GM18861 (cell line): Measurements from ENCODE around the gene INSIG1.

Experiments
- ATAC-seq: cut with Tn5 transposase; IDR thresholded peaks from one replicate; pipeline ENCODE4 v1.9.1; 2021; ENCODE audit not compliant: unreplicated experiment

INSIG1 gene

GRCh38 chr7:155284496-155285274, 13.0 kb upstream of the INSIG1 start:
- ATAC-seq, result no peak

DNA sequence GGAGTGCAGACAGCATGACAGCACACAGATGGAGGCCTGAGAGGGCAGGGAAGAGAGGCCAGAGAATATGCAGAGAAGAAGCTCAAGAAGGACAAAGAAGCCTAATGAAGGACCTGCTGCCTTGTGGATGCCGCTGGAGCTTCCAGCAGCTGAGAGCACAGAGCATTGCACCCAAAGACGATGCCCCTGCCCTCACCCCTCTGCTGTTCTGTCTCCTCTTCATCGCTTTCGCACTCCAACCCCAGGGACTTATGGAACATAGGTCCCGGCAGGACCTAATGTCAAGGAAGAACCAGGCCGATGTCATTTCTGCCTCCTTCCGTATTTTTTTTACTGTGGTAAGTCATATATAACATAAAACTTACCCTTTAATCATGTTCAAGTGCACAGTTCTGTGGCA, 12.3 kb upstream of the INSIG1 start:
- no peak for ATAC-seq

GRCh38 chr7:155285833-155286232, 11.8 kb upstream of the INSIG1 start:
- ATAC-seq, result no peak

- no peak for ATAC-seq
Measured at GRCh38 chr7:155286686-155287085, 11.0 kb upstream of the INSIG1 start.

GRCh38 chr7:155287284-155287935, 10.3 kb upstream of the INSIG1 start:
- no peak for ATAC-seq

- ATAC-seq, result no peak
Measured at GRCh38 chr7:155288055-155288454, 9.6 kb upstream of the INSIG1 start.

DNA sequence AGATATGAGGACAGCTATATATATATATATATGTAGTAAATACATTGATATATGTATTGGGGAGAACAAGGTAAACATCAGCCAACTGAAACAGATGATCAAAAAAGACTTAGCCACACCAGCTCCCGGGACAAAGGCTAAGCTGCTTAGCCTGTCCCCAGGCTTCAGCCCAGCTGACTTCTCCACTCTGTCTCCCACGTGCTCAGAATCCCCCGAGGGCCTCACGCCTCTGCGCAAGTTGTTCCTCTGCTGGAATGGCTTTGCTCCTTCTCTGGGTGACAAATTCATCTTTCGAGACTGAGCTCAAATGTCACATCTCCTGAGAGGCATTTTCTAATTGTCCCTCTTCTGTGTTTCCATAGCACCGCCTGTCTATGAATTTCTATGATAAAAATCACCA, 8.6 kb upstream of the INSIG1 start:
- no peak for ATAC-seq

- ATAC-seq, result no peak
Measured at GRCh38 chr7:155289949-155290501, 7.7 kb upstream of the INSIG1 start.

DNA sequence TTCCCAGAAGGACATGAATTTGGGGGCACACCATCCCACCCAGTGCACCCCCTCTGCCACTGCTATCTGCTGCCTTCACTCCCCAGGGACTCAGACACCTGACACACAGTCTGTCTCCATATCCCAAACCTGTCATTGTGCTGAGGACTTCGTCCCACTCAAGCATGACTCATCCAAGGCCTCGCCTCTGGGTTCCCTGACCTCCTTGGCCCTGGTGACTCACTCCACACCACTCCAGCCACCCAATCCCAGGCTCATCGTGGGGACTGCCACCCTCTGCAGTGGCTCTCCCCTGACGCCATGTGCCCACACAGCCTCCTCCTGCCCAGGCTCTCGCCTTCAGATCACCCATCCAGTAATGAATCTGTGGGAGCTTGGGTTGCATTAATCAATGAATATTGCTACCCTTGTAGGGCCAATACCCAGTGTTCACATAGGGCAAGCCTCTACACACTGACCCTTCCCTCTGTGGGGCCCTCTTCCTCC, 6.6 kb upstream of the INSIG1 start:
- ATAC-seq, result no peak

DNA sequence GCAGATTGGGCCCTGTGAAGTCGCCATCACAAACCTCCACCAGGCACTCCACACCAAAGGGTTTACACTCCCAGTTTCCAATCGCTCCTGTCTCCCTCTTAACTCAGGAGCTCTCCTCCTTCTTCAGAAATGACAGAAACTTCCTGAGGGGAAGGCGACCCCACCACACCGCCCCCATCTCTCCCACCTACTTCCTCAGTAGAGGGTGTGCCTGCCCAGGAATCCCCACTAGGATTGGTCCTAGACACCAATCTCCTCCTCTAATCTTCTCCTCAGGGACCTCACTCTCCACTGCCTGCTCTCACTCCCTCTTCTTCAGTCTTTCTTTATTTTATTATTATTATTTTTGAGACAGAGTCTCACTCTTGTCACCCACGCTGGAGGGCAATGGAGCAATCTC, 5.9 kb upstream of the INSIG1 start:
- no peak for ATAC-seq

DNA sequence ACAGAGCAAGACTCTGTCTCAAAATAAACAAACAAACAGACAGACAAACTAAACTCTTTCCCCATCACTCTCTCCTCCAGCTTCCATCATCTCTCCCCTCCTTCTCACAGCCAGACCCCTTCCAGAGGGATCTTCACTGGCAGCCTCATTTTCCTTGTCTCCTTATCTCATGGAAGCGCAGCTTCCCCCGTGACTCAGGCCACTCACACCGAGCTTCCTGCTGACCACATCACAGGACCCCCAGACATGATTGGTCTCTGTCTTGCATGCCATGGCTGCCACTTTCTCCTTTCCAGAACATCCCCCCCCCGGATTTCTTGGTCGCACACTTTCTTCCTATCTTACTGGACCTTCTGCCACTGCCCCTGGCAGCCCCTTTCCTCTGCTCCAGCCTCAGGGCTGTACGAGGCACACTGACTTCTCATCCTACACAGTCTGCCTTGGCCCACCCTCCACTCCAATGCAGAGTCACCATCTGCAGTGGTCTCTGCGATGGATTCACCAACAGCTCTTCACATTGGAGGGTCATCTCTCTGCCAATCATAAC, 4.9 kb upstream of the INSIG1 start:
- ATAC-seq, result no peak

GRCh38 chr7:155293721-155294510, 3.8 kb upstream of the INSIG1 start:
- no peak for ATAC-seq

DNA sequence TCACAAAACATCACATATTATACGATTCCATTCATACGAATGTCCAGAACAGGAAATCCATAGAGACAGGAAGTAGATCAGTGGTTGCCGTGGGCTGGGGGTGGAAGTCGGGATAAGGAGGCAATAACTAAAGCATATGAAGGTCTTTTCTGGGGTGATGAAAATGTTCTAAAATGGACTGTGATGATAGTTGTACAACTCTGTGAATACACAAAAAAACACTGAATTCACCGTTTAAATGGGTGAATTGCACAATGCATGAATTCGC, 3.2 kb upstream of the INSIG1 start:
- no peak for ATAC-seq

GRCh38 chr7:155295511-155295910, 2.2 kb upstream of the INSIG1 start:
- no peak for ATAC-seq

GRCh38 chr7:155296006-155296787, 1.5 kb upstream of the INSIG1 start:
- ATAC-seq, result no peak

GRCh38 chr7:155296788-155297516, 726 bp upstream of the INSIG1 start:
- ATAC-seq, result peak; percentile 7

DNA sequence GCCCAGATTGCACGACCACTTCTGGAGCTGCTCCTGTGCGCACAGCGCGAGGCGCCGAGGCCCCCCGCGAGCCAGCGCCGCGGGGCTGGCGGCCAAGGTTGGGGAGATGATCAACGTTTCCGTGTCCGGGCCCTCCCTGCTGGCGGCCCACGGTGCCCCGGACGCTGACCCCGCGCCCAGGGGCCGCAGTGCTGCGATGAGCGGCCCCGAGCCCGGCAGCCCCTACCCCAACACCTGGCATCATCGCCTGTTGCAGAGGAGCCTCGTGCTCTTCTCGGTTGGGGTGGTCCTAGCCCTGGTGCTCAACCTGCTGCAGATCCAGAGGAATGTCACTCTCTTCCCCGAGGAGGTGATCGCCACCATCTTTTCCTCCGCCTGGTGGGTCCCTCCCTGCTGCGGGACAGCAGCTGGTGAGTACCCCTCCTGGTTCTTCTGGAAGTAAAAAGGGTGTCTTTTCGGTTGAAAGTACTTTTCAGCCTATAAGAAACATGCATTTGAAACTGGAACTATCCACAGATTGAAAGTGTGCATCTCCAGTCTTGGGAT, 683 bp downstream of the INSIG1 start:
- no peak for ATAC-seq

DNA sequence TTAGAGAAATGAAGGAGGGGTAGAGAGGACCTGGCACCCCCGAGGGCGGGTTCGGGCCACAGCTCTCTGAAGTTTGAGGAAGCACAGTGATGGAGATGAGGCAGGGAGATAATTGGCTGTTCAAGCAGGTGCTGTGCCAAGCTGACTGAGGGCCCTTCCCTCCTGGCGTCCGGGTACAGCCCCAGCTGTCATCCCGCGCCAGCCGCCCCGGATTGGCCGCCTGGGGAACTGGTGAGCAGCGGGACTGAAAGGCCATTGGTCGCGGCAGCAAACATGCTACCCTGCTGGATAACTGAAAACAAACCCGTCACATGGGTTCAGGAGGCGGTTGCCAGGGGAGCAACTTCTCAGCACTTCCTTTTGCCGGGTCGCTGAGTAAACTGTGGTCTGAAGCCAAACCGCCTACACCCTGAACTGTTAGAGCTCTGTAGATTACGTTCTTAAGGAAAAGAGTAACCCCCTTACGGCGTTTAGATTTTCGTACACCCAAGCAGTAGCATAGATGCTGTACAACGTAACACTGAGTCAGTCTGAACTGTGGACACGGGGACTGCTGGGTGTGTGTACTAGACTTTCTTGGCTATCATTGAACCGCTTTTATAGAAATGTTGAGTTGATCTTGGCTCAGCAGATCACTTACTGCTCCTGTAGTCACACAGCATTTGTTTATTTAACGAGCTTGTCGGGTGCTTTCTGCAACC, 1.3 kb downstream of the INSIG1 start:
- ATAC-seq, result peak; percentile 67
